ENCODE data around the gene MAMDC4.
"Not testable (repeated sequence)": the region's sequence is repeated elsewhere in the genome, so short reads cannot be mapped to it uniquely, and the experiment has no call there.

MAMDC4 gene

GRCh38 chr9:136880651-136881050 is 28.5 kb downstream of the MAMDC4 start:
- H3K27ac ChIP-seq, result no peak overlapping the region

GRCh38 chr9:136881691-136882108 is 29.6 kb downstream of the MAMDC4 start:
- Histone ChIP-seq H3K27ac (no peak overlapping the region), H3K36me3 (no peaks in the 10 kb centered on the region), H3K27me3 (peaks cover 0 to 2% of the 10 kb centered on the region in 2 donors), H3K9me3 (no peaks in the 10 kb centered on the region), H3K4me1 (peaks cover 0 to 21% (median 11%) of the 10 kb centered on the region in 4 donors), H3K4me3 (no peak overlapping the region)
- TF ChIP-seq, protein P1, sequence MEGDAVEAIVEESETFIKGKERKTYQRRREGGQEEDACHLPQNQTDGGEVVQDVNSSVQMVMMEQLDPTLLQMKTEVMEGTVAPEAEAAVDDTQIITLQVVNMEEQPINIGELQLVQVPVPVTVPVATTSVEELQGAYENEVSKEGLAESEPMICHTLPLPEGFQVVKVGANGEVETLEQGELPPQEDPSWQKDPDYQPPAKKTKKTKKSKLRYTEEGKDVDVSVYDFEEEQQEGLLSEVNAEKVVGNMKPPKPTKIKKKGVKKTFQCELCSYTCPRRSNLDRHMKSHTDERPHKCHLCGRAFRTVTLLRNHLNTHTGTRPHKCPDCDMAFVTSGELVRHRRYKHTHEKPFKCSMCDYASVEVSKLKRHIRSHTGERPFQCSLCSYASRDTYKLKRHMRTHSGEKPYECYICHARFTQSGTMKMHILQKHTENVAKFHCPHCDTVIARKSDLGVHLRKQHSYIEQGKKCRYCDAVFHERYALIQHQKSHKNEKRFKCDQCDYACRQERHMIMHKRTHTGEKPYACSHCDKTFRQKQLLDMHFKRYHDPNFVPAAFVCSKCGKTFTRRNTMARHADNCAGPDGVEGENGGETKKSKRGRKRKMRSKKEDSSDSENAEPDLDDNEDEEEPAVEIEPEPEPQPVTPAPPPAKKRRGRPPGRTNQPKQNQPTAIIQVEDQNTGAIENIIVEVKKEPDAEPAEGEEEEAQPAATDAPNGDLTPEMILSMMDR (IDR thresholded peaks at IDR 0.05), result no peak
- DNase-seq, result no peak
- intact Hi-C loops (cut with DNase I; ENCODE audit: low total_unique reads), result no loop called here

More at GRCh38 chr9:136880651-136881050, 28.5 kb downstream of the MAMDC4 start:
- intact Hi-C loops (cut with DNase I; ENCODE audit: low total_unique reads), result no loop called here
- Histone ChIP-seq H3K4me3 (no peak overlapping the region), H3K27me3 (peaks cover 0 to 2% of the 10 kb centered on the region in 2 donors), H3K36me3 (no peaks in the 10 kb centered on the region), H3K4me1 (peaks cover 0 to 17% (median 7%) of the 10 kb centered on the region in 4 donors), H3K9me3 (no peaks in the 10 kb centered on the region)
- no peak for DNase-seq
- TF ChIP-seq, protein P1 (IDR thresholded peaks at IDR 0.05), result no peak

- H3K4me1 ChIP-seq, result peaks cover 0 to 27% (median 15%) of the 10 kb centered on the region in 4 donors
- intact Hi-C loops (cut with DNase I; ENCODE audit: low total_unique reads), result no loop called here
- H3K36me3 ChIP-seq, result no peaks in the 10 kb centered on the region
- peaks cover 0 to 2% of the 10 kb centered on the region in 2 donors for H3K27me3 ChIP-seq
- peak in 1 of 2 donors; percentile 39 for DNase-seq
- TF ChIP-seq, protein P1 (IDR thresholded peaks at IDR 0.05), result no peak
- H3K9me3 ChIP-seq, result no peaks in the 10 kb centered on the region
- no peak overlapping the region for H3K27ac ChIP-seq
- H3K4me3 ChIP-seq, result no peak overlapping the region
These were observed 30.2 kb downstream of the MAMDC4 start for GRCh38 chr9:136882109-136882946.

DNA sequence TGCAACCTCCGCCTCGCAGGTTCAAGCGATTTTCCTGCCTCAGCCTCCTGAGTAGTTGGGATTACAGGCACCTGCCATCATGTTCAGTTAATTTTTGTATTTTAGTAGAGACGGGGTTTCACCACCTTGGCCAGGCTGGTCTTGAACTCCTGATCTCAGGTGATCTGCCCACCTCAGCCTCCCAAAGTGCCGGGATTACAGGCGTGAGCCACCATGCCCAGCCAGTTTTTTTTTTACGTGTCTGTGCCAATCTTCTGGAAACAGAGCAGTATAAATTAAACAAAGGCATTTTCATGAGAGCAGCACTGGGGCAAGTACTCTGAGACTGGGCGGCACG is 30.8 kb downstream of the MAMDC4 start:
- H3K36me3 ChIP-seq; DNase-seq; H3K4me3 ChIP-seq; H3K9me3 ChIP-seq; H3K27ac ChIP-seq; H3K27me3 ChIP-seq; intact Hi-C loops (cut with DNase I; ENCODE audit: low total_unique reads): not testable (repeated sequence)
- peaks cover 0 to 32% (median 20%) of the 10 kb centered on the region in 4 donors for H3K4me1 ChIP-seq

DNA sequence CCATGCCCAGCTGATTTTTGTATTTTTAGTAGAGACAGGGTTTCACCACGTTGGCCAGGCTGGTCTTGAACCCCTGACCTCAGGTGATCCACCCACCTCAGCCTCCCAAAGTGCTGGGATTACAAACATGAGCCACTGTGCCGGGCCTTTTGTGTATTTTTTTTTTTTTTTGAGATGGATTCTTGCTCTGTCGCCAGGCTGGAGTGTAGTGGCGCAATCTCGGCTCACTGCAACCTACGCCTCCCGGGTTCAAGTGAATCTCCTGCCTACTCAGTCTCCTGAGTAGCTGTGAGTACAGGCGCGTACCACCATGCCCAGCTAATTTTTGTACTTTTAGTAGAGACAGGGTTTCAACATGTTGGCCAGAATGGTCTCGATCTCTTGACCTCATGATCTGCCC is 31.5 kb downstream of the MAMDC4 start:
- H3K9me3 ChIP-seq; intact Hi-C loops (cut with DNase I; ENCODE audit: low total_unique reads); H3K36me3 ChIP-seq; H3K4me3 ChIP-seq; H3K27me3 ChIP-seq; DNase-seq; H3K27ac ChIP-seq: not testable (repeated sequence)
- H3K4me1 ChIP-seq, result peaks cover 0 to 32% (median 20%) of the 10 kb centered on the region in 4 donors

GRCh38 chr9:136885950-136886578 is 33.9 kb downstream of the MAMDC4 start, which contains the start of gene TRAF2:
TSS of gene TRAF2 (plus strand) at chr9:136886516. CDS start at chr9:136898741, 12,225 bp downstream.
- no peaks in the 10 kb centered on the region for H3K9me3 ChIP-seq
- peak; percentile 95 to 98 for DNase-seq
- peaks cover 0 to 32% (median 20%) of the 10 kb centered on the region in 4 donors for H3K4me1 ChIP-seq
- intact Hi-C loops (cut with DNase I; ENCODE audit: low total_unique reads), result loop anchor here (5.0 kb wide), 2 partner anchors 56 to 536 kb away; partner anchors contain the start of genes EXD3, FBXW5 and NOXA1
- peaks cover 0 to 11% (median 7%) of the 10 kb centered on the region in 3 donors for H3K36me3 ChIP-seq
- H3K27me3 ChIP-seq, result no peaks in the 10 kb centered on the region
- peak within 1 kb of the TSS; percentile 80 to 92 for H3K27ac ChIP-seq
- H3K4me3 ChIP-seq, result peak within 1 kb of the TSS; percentile 70 to 90
- TF ChIP-seq, protein P1 (IDR thresholded peaks at IDR 0.05), result peak in 1 of 2 experiments; percentile 39

All from tibial artery (tissue), 4 donors.